ENCODE results near the gene NEUROG1. TPM values are rescaled to one million over a fixed set of nuclear protein-coding genes. Genes with fewer than 3 reads are reported as not detected.

The NEUROG1 gene
- total RNA-seq, 1 donor from 2014 or later: not detected

DNA sequence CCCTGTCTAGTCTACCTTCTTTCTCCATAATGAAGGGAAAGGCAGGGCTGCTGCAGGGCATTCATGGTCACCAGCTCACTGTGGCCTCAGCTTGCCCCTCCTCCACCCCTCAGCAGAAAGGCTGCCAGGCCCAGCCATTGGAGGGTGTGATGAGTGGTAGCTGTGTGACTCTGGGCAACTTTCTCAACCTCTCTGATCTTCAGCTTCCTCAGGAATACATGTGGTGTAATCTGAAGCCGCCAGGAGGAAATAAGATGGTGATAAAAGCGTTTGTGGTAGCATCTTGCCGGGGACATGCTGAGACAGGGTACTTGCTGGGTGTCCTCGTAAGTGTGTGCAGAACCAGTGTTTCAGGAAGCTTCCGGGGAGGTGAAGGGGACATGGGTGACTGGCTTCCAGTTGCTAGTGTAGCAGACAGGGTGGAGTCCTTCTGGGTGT lies 33.2 kb upstream of the NEUROG1 start:
- H3K9me3 Mint-ChIP-seq: no peaks in the 10 kb centered on the region
- intact Hi-C loops (cut with micrococcal nuclease): loop anchor here (5.0 kb wide), 1 partner anchor 102 kb away; no protein-coding TSS in a partner anchor
- no peaks in the 10 kb centered on the region for H3K36me3 Mint-ChIP-seq (ENCODE audit: low read depth)
- H3K27me3 Mint-ChIP-seq: peaks cover 8% of the 10 kb centered on the region
- peaks cover 3% of the 10 kb centered on the region for H3K4me1 Mint-ChIP-seq
- no peak overlapping the region for H3K27ac Mint-ChIP-seq
- no peak for DNase-seq
- H3K4me3 Mint-ChIP-seq: no peak overlapping the region

DNA sequence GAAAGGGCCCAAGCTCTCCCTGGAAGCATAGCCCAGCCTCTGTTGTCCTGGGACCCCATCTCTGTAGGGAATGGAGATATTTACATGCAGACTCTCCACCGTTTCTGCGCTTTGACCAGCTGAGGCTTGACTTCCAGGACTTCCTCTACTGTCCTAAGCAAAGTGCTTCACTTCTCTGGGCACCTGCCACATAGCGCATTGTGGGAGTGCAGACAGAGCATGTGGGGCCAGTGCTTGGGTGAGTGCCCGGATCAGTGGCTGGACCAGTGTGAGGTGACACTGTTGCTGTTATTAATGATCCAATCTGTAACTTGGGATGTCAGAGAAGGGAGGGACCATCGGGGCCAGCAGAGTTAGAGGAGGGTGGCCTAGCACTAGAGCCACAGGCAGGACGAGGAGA lies 32.5 kb upstream of the NEUROG1 start:
- H3K36me3 Mint-ChIP-seq (ENCODE audit: low read depth): no peaks in the 10 kb centered on the region
- H3K9me3 Mint-ChIP-seq: no peaks in the 10 kb centered on the region
- intact Hi-C loops (cut with micrococcal nuclease): loop anchor here (5.0 kb wide), 1 partner anchor 101 kb away; no protein-coding TSS in a partner anchor
- peaks cover 8% of the 10 kb centered on the region for H3K27me3 Mint-ChIP-seq
- no peak overlapping the region for H3K27ac Mint-ChIP-seq
- no peak for DNase-seq
- peaks cover 3% of the 10 kb centered on the region for H3K4me1 Mint-ChIP-seq
- H3K4me3 Mint-ChIP-seq: no peak overlapping the region

DNA sequence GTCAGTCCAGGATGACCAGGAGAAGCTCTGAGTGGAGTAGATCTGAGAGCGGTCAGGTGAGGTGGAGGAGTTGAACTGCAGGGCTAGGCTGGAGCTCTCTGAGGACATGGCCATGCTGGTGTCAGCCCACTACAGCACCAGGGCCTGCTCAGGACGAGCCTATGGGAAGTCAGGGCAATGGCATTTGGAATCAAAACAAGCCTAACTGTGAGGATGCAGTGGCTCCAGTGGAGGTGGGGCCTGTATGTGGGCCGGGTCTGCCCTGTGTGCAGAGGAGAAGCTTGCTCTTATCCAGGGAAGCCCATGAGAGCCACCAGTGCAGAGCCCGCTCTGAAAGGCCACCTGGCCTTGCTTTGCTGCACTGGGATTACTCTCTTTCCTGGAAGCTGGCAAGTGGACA lies 31.9 kb upstream of the NEUROG1 start:
- DNase-seq: no peak
- peaks cover 3% of the 10 kb centered on the region for H3K4me1 Mint-ChIP-seq
- H3K4me3 Mint-ChIP-seq: no peak overlapping the region
- no peak overlapping the region for H3K27ac Mint-ChIP-seq
- H3K27me3 Mint-ChIP-seq: peaks cover 8% of the 10 kb centered on the region
- intact Hi-C loops (cut with micrococcal nuclease): loop anchor here (5.0 kb wide), 1 partner anchor 100 kb away; no protein-coding TSS in a partner anchor
- no peaks in the 10 kb centered on the region for H3K36me3 Mint-ChIP-seq (ENCODE audit: low read depth)
- H3K9me3 Mint-ChIP-seq: no peaks in the 10 kb centered on the region

DNA sequence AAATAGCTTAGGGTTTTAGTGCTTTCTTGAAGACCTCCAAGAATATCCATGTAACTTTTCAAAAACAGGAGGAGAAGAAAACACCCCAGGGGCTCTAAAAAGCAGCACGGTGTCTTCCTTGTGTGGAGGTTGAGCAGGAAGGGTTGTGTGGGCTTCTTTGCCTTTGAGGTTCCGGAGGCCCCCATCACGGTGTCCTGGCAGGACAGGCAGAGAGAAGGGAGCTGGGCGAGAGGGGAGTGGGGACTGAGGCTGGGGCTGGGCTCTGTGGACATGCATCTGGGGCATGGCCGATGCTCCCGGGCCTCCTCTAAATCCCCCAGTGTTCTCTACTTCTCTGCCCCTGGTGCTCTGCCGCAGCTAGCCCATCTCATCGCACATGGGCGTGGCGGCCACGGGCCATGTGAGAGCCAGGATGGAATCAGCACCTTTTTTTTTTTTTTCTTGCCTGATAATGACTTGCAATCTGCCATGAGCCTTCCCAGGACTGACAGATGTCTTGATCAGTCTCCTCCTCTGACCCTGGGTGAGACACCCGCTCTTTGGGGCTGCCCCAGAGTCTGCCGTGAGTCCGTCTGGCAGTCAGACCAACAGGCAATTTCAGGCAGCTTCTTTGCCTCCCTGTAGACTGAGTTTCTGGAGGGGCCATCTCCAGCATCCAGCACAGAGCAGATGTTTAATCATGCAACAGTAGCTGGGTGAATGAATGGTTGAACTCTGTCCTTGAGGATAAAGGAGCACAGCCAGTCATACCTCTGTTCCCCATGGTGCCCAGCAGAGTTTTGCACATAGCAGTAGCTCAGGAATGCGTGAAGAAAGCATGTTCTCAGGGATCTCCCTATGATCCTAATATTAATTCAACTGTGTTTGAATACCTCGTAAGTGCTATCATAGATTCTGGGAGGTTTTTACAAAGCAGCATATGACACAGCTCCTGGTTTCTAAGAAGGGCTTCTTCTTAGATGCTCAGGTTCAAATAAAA lies 30.9 kb upstream of the NEUROG1 start:
- no peaks in the 10 kb centered on the region for H3K36me3 Mint-ChIP-seq (ENCODE audit: low read depth)
- no peak overlapping the region for H3K27ac Mint-ChIP-seq
- H3K9me3 Mint-ChIP-seq: no peaks in the 10 kb centered on the region
- H3K4me1 Mint-ChIP-seq: peaks cover 3% of the 10 kb centered on the region
- H3K27me3 Mint-ChIP-seq: peaks cover 10% of the 10 kb centered on the region
- no peak for DNase-seq
- H3K4me3 Mint-ChIP-seq: no peak overlapping the region
- intact Hi-C loops (cut with micrococcal nuclease): loop anchor here (5.0 kb wide), 1 partner anchor 99 kb away; no protein-coding TSS in a partner anchor

DNA sequence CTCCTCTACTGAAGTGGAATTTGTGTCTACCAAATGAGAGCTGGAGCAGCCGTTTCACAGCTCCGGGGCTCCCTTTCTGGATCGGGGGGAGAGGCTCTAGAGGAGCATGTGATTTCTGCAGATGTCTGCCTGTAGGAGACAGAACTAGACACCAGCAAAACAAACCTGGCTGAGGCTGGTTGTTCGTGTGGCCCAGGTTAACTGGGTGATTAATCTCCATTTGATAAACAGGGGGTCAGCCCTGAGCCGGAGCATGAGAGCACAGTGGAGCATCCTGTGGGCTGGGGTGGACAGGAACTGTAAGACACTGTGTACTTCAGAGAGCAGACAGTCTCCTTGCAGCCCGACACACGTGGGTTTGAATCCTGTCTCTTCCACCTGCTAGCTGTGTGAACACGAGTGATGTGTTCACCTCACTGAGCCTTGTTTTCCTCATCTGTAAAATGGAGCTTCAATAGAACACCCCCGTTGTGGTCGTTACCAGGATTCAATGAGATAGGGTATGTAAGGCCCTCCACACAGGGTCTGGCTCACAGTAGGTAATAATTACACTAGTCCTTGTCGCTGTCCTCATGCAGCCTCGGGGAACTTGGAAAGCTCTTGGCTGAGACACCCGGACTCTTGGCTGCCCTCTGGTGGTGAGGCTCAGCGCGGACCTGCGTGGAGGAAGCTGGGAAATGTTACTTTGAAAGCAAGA lies 30.1 kb upstream of the NEUROG1 start:
- Mint-ChIP-seq H3K27ac (no peak overlapping the region), H3K4me3 (no peak overlapping the region), H3K36me3 (ENCODE audit: low read depth) (no peaks in the 10 kb centered on the region), H3K4me1 (peaks cover 5% of the 10 kb centered on the region), H3K27me3 (peaks cover 10% of the 10 kb centered on the region), H3K9me3 (no peaks in the 10 kb centered on the region)
- intact Hi-C loops (cut with micrococcal nuclease): loop anchor here (5.0 kb wide), 1 partner anchor 99 kb away; no protein-coding TSS in a partner anchor
- DNase-seq: peak; percentile 91

DNA sequence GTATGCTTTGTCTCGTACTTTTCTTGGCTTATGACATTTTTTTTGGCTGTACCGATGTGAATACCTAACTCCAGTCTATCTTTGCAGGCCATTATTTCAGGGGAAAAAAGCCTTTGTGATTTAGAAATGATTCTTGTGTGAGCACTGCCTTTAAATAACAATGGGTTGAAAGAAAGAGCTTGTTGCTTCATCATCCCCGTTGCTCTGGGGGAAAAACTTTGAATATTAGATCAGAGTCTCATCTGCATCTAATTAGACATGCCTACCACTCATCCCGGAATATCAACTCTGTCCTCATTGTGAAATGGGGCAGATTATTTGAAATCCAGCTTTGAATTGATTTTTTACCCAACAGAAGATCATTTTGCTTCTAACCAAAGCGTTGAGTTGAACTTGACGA lies 29.5 kb upstream of the NEUROG1 start:
- no peak overlapping the region for H3K27ac Mint-ChIP-seq
- peaks cover 12% of the 10 kb centered on the region for H3K27me3 Mint-ChIP-seq
- H3K9me3 Mint-ChIP-seq: no peaks in the 10 kb centered on the region
- H3K4me3 Mint-ChIP-seq: no peak overlapping the region
- H3K4me1 Mint-ChIP-seq: peaks cover 8% of the 10 kb centered on the region
- H3K36me3 Mint-ChIP-seq (ENCODE audit: low read depth): no peaks in the 10 kb centered on the region
- no peak for DNase-seq
- intact Hi-C loops (cut with micrococcal nuclease): loop anchor here (5.0 kb wide), 1 partner anchor 98 kb away; no protein-coding TSS in a partner anchor

DNA sequence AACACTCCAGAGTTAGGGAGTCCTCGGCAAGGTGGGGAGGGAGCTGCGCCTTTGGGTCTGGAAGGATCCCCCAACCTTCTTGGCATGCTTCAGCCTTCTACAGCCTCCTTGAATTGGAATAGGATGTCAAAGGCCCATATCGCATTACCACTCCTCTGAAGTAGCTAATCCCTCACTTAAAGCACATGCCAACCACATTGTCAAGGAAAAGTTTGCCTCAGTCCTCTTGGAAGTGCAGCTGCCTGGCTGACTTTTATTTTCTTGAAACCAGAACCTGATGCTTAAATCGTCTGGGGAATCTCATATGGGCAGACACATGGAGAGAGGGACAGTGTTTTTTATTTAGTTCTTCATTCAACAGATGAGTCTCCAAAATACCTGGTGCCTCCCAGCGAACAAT lies 28.6 kb upstream of the NEUROG1 start:
- Mint-ChIP-seq H3K27ac (no peak overlapping the region), H3K4me3 (no peak overlapping the region), H3K36me3 (ENCODE audit: low read depth) (no peaks in the 10 kb centered on the region), H3K27me3 (peaks cover 14% of the 10 kb centered on the region), H3K9me3 (no peaks in the 10 kb centered on the region), H3K4me1 (peaks cover 8% of the 10 kb centered on the region)
- DNase-seq: no peak
- intact Hi-C loops (cut with micrococcal nuclease): no loop called here

DNA sequence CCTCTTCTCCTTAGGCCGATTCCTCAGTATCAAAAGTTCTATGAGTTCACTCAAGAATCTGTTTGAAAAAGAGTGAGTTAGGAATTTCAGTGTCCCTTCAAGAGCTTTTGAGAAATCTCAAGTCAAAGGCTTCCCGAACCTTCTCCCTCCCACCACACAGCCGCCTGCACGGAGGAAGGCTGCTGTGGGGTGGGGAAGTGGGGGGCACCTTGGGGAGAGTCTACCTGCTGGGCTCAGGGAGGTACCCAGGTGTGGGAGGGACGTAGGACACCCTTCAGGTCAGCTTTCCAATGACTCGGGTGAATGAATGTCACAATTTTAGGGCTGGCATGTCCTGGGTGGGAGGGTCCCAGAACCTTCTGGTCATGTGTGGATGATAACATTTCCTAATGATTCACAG lies 25.5 kb upstream of the NEUROG1 start:
- Mint-ChIP-seq H3K27ac (no peak overlapping the region), H3K4me3 (no peak overlapping the region), H3K27me3 (peaks cover 30% of the 10 kb centered on the region), H3K4me1 (peaks cover 6% of the 10 kb centered on the region), H3K9me3 (no peaks in the 10 kb centered on the region), H3K36me3 (ENCODE audit: low read depth) (no peaks in the 10 kb centered on the region)
- no peak for DNase-seq
- intact Hi-C loops (cut with micrococcal nuclease): loop anchor here (2.0 kb wide), 1 partner anchor 270 kb away; no protein-coding TSS in a partner anchor

DNA sequence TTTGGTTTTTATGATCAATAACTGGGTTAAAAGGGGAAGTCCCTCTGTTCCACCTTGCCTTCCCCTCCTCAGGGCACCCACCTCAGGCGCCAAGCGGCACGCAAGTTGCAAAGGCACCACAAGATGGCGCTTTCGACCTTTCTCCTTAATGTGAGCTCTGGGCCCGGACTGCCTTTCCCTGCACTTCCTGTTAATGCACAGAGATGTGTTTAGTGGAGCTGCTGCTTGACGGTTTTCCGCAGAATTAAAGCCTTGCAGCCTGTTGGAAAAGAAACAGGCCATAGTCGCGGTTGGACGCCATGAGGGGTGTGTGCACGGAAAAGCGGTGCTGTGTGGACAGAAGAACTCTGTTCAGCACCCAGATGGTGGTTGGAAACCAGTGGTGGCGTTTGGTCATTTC lies 25.1 kb upstream of the NEUROG1 start:
- H3K9me3 Mint-ChIP-seq: no peaks in the 10 kb centered on the region
- H3K27me3 Mint-ChIP-seq: peaks cover 32% of the 10 kb centered on the region
- peak; percentile 91 for DNase-seq
- no peak overlapping the region for H3K4me3 Mint-ChIP-seq
- H3K36me3 Mint-ChIP-seq (ENCODE audit: low read depth): no peaks in the 10 kb centered on the region
- intact Hi-C loops (cut with micrococcal nuclease): loop anchor here (2.0 kb wide), 1 partner anchor 270 kb away; no protein-coding TSS in a partner anchor
- H3K27ac Mint-ChIP-seq: no peak overlapping the region
- peaks cover 5% of the 10 kb centered on the region for H3K4me1 Mint-ChIP-seq

DNA sequence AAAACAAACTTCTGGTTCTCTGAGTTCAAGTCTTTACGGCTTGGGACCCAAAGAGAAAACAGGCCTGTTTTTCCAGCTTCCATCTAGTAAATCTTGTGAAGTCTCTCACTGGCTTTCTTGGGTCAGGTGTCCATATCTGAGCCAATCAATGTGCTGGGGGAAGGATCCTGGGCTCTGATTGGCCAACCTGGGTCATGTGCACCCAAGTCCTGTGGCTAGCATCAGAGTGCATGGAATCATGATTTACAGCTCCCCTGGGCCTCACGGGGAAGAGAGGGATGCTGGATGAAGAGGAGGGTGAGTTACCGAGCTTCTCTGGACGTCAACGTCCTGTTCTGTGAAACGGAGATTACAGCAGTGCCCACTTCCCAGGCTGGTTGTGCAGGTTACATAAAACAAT lies 23.6 kb upstream of the NEUROG1 start:
- H3K27me3 Mint-ChIP-seq: peaks cover 31% of the 10 kb centered on the region
- H3K4me1 Mint-ChIP-seq: peaks cover 5% of the 10 kb centered on the region
- H3K9me3 Mint-ChIP-seq: no peaks in the 10 kb centered on the region
- H3K4me3 Mint-ChIP-seq: no peak overlapping the region
- intact Hi-C loops (cut with micrococcal nuclease): no loop called here
- no peaks in the 10 kb centered on the region for H3K36me3 Mint-ChIP-seq (ENCODE audit: low read depth)
- no peak overlapping the region for H3K27ac Mint-ChIP-seq
- DNase-seq: no peak

DNA sequence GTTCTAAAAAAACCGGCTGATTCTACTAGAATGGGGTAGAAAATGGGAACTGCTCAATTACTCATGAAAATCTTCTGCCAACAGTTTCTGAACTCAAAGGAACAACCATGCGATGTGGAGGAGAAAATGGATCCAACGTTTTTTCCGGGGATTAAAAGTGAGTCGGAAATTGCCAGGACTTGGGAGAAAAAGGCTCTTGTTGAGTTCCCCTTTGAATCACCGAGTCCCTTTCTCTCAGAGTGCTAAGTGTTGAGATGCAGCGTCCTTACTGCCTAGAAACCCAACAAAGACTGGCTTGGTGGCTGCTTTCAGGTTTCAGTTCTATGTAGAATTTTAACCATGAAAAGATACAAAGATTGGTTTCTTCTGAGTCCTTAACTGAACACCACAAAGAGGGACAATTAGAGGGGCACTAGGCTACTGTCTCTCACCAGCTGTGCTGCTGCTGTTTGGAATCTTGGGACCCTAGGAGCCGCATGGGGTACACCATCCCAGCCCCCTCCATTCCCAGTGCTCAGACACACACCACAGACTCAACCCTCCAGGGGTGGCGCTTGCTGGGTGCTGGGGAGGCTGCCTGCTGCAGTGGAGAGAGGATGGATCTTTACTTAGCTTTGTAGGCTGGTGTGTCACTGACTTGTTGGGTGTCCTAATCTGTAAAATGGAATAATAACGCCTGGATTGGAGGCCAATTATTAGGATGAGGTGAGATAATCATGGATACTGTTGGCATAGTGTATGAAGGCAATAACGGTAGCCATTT lies 21.5 kb upstream of the NEUROG1 start:
- H3K36me3 Mint-ChIP-seq (ENCODE audit: low read depth): no peaks in the 10 kb centered on the region
- intact Hi-C loops (cut with micrococcal nuclease): no loop called here
- no peaks in the 10 kb centered on the region for H3K9me3 Mint-ChIP-seq
- DNase-seq: no peak
- H3K4me1 Mint-ChIP-seq: peaks cover 5% of the 10 kb centered on the region
- H3K27ac Mint-ChIP-seq: no peak overlapping the region
- no peak overlapping the region for H3K4me3 Mint-ChIP-seq
- peaks cover 35% of the 10 kb centered on the region for H3K27me3 Mint-ChIP-seq

DNA sequence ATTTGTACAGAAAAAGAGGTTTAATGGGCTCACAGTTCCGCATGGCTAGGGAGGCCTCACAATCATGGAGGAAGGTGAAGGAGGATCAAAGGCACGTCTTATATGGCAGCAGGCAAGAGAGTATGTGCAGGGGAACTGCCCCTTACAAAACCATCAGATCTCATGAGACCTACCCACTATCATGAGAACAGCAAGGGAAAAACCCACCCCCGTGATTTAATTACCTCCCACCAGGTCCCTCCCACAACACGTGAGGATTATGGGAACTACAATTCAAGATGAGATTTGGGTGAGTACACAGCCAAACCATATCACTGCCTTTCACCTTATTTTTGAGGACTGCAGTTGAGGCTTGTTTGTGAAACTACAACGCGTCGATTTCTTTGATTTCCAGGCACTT lies 20.9 kb upstream of the NEUROG1 start:
- H3K27ac Mint-ChIP-seq: no peak overlapping the region
- no peak for DNase-seq
- H3K36me3 Mint-ChIP-seq (ENCODE audit: low read depth): no peaks in the 10 kb centered on the region
- H3K4me3 Mint-ChIP-seq: no peak overlapping the region
- peaks cover 38% of the 10 kb centered on the region for H3K27me3 Mint-ChIP-seq
- intact Hi-C loops (cut with micrococcal nuclease): no loop called here
- no peaks in the 10 kb centered on the region for H3K9me3 Mint-ChIP-seq
- peaks cover 5% of the 10 kb centered on the region for H3K4me1 Mint-ChIP-seq

DNA sequence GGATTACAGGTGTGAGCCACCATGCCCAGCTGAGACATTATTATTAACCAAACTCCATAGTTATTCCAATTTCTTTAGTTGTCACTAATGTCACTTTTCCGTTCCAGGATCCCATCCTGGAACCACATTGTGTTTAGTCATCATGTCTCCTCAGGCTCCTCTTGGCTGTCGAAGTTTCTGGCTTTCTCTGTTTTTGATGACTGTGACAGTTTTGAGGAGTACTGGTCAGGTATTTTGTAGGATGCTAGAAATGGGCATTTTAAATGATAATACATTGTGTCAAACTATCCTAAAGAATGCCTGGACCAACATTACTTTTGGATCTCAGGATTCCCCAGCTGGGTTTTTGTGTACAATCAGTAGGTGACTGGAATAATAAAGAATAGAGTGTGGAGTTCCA lies 19.8 kb upstream of the NEUROG1 start:
- Mint-ChIP-seq H3K4me3 (no peak overlapping the region), H3K27ac (no peak overlapping the region), H3K9me3 (no peaks in the 10 kb centered on the region), H3K4me1 (peaks cover under 1% of the 10 kb centered on the region), H3K27me3 (peaks cover 41% of the 10 kb centered on the region), H3K36me3 (ENCODE audit: low read depth) (no peaks in the 10 kb centered on the region)
- DNase-seq: no peak
- intact Hi-C loops (cut with micrococcal nuclease): no loop called here

Measured in activated CD4-positive, alpha-beta T cell treated with anti-CD3 and anti-CD28 coated beads, Interleukin-2, amount 10 ng/mL, durations not matched to agents 24 days and 14 days (primary cell).